Hypothalamus (tissue), 51 donors: ENCODE measurements around the gene CPLX4.

Experiments used
- DNase-seq, 51 donors: peaks; one replicate each; lab custom pipeline; 2025; lab: John Stamatoyannopoulos, UW

Gene CPLX4

GRCh38 chr18:59308248-59308937 is 10.1 kb downstream of the CPLX4 start:
- peak in 43 of 51 donors; percentile 6 to 79 (median 32) for DNase-seq

- no peak for DNase-seq
Measured at GRCh38 chr18:59306640-59307039, 11.8 kb downstream of the CPLX4 start.

GRCh38 chr18:59305295-59305694 is 13.2 kb downstream of the CPLX4 start:
- no peak for DNase-seq

- DNase-seq, result no peak
Measured at GRCh38 chr18:59303656-59304195, 14.7 kb downstream of the CPLX4 start.

GRCh38 chr18:59303006-59303405 is 15.4 kb downstream of the CPLX4 start:
- DNase-seq, result no peak

GRCh38 chr18:59301929-59302328 is 16.5 kb downstream of the CPLX4 start:
- peak in 1 of 51 donors; percentile 1 for DNase-seq

GRCh38 chr18:59300676-59301285 is 17.7 kb downstream of the CPLX4 start:
- DNase-seq, result no peak

- no peak for DNase-seq
Measured at GRCh38 chr18:59298871-59299270, 19.6 kb downstream of the CPLX4 start.

- DNase-seq, result no peak
Measured at GRCh38 chr18:59293317-59293716, 25.1 kb downstream of the CPLX4 start.

GRCh38 chr18:59286341-59286740 is 32.1 kb downstream of the CPLX4 start:
- DNase-seq, result no peak

GRCh38 chr18:59282341-59282740 is 36.1 kb downstream of the CPLX4 start:
- no peak for DNase-seq

- no peak for DNase-seq
Measured at GRCh38 chr18:59279722-59280121, 38.7 kb downstream of the CPLX4 start.

- no peak for DNase-seq
Measured at GRCh38 chr18:59279193-59279592, 39.3 kb downstream of the CPLX4 start.

GRCh38 chr18:59278793-59279192 is 39.7 kb downstream of the CPLX4 start:
- DNase-seq, result no peak

- no peak for DNase-seq
Measured at GRCh38 chr18:59276047-59276446, 42.4 kb downstream of the CPLX4 start.

GRCh38 chr18:59275406-59275949 is 43.0 kb downstream of the CPLX4 start:
- no peak for DNase-seq

GRCh38 chr18:59274533-59274928 is 43.9 kb downstream of the CPLX4 start:
- no peak for DNase-seq

- DNase-seq, result no peak
Measured at GRCh38 chr18:59273759-59274532, 44.5 kb downstream of the CPLX4 start.

- DNase-seq, result peak in 1 of 51 donors; percentile 19
Measured at GRCh38 chr18:59272891-59273758, 45.3 kb downstream of the CPLX4 start, which contains the start of gene RAX. TSS of gene RAX (minus strand) at chr18:59273454. CDS start at chr18:59273206, 248 bp downstream.
